Gastrocnemius medialis (tissue), 4 donors: Measurements from ENCODE around the gene MYO1D. TPM values are rescaled to one million over a fixed set of nuclear protein-coding genes. Genes with fewer than 3 reads are reported as not detected.

Source experiments
- ATAC-seq, 2 donors: fragments of 150-250 bp; one replicate each; pipeline ENCODE4 v1.9.1; 2016
- DNase-seq, 2 donors: peaks; one replicate each; pipeline ENCODE4 v3.0.0-alpha.2; 2019
- H3K27ac ChIP-seq, 4 donors: fragments of 200-600 bp; sonication (generic); 1 replicate in 1 of 4; 2 replicates in 3 of 4; pipeline ENCODE4 v1.5.1; 2016 to 2018; ENCODE audit warnings: mild to moderate bottlenecking in 2 of 4, moderate library complexity in 1 of 4
- H3K27me3 ChIP-seq, 3 donors: fragments of 200-600 bp; sonication (generic) in 2 of 3; 1 replicate in 1 of 3; 2 replicates in 2 of 3; pipeline versions ENCODE4 v1.5.1 to v1.6.0; 2016 to 2019; ENCODE audit warnings: mild to moderate bottlenecking in 1 of 3, moderate library complexity in 1 of 3
- H3K36me3 ChIP-seq, 2 donors: fragments of 200-600 bp; sonication (generic) in 1 of 2; one replicate each; pipeline ENCODE4 v1.5.1; 2017 to 2018
- H3K4me1 ChIP-seq, 2 donors: fragments of 200-600 bp; sonication (generic) in 1 of 2; one replicate each; pipeline ENCODE4 v1.5.1; 2016 to 2017; ENCODE audit warnings: mild to moderate bottlenecking in 2 of 2
- H3K4me3 ChIP-seq, 4 donors: fragments of 200-600 bp; sonication (generic) in 3 of 4; 1 replicate in 1 of 4; 2 replicates in 3 of 4; pipeline ENCODE4 v1.5.1; 2016 to 2019; ENCODE audit warnings: mild to moderate bottlenecking in 2 of 4
- H3K9me3 ChIP-seq, 3 donors: fragments of 200-600 bp; sonication (generic) in 2 of 3; 1 replicate in 1 of 3; 2 replicates in 2 of 3; pipeline ENCODE4 v1.5.1; 2016 to 2019
- POLR2A ChIP-seq, 2 donors: fragments of 450-650 bp; IDR thresholded peaks; one replicate each; pipeline ENCODE4 v1.6.1; 2017; ENCODE audit warnings: antibody characterized with exemption in 2 of 2, mild to moderate bottlenecking in 2 of 2, moderate library complexity in 2 of 2
- in situ Hi-C, 4 donors: fragments of 200-750 bp; cut with MboI; loops; one replicate each; pipeline versions ENCODE4 v1.15.0 to v1.8.0; 2017; ENCODE audit warnings: low sequenced_read_pairs in 4 of 4
- intact Hi-C: fragments of 100-400 bp; cut with DNase I; formaldehyde crosslinking; loops from one replicate; pipeline ENCODE4 v1.15.1; 2023; ENCODE audit warnings: low total_unique reads
- total RNA-seq, 4 donors: library from RNA; depleted of rRNA; stranded (reverse); fragments of >200 nt; gene quantifications; one replicate each; pipeline versions ENCODE4 v1.1.0 to v1.2.3, GENCODE V29; 2016
- TF ChIP-seq, protein P1 (sequence below), 5 experiments: fragments of 450-650 bp in 3 of 5; fragments of 200-600 bp in 2 of 5; sonication (generic) in 2 of 5; IDR thresholded peaks in 4 of 5; conservative IDR thresholded peaks in 1 of 5; 1 replicate in 4 of 5; 2 replicates in 1 of 5; pipeline ENCODE4 v1.5.1; 2016 to 2019; ENCODE audit warnings: antibody characterized with exemption in 5 of 5, mild to moderate bottlenecking in 3 of 5, moderate library complexity in 3 of 5

Gene MYO1D
- total RNA-seq, 4 donors from 2014 or later = 5.8 to 20.1 (median 7.8) TPM

DNA sequence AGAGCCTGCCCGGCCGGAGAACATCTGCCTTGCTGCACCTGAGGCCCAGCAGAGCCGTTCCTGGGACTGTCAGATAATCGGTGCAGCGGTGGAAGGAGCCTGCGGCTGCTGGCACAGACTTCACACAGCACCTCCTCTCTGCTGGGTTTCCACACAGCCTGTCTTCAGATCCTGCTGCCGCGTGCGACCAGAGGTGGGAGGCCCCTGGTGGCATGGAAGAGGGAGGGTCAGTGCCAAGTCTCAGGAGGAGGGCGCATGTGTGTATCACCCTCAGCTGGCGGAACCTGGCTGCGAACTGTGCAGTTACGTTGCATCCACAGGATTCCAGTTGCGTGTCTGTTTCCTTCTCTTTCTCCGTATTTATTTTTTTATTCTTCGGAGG is 386.8 kb downstream of the MYO1D start:
- Histone ChIP-seq H3K27me3 (no peaks in the 10 kb centered on the region), H3K27ac (no peak overlapping the region), H3K9me3 (no peaks in the 10 kb centered on the region), H3K4me1 (peaks cover 16 to 23% of the 10 kb centered on the region in 2 donors), H3K4me3 (no peak overlapping the region), H3K36me3 (no peaks in the 10 kb centered on the region)
- ATAC-seq (no peak), DNase-seq (no peak)
- in situ Hi-C loops (loop anchor here in 1 of 4 donors (25.0 kb wide), 1 partner anchor 397 kb away; the partner anchor contains the start of gene MYO1D), intact Hi-C loops (no loop called here)
- TF ChIP-seq, protein P1, sequence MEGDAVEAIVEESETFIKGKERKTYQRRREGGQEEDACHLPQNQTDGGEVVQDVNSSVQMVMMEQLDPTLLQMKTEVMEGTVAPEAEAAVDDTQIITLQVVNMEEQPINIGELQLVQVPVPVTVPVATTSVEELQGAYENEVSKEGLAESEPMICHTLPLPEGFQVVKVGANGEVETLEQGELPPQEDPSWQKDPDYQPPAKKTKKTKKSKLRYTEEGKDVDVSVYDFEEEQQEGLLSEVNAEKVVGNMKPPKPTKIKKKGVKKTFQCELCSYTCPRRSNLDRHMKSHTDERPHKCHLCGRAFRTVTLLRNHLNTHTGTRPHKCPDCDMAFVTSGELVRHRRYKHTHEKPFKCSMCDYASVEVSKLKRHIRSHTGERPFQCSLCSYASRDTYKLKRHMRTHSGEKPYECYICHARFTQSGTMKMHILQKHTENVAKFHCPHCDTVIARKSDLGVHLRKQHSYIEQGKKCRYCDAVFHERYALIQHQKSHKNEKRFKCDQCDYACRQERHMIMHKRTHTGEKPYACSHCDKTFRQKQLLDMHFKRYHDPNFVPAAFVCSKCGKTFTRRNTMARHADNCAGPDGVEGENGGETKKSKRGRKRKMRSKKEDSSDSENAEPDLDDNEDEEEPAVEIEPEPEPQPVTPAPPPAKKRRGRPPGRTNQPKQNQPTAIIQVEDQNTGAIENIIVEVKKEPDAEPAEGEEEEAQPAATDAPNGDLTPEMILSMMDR (IDR thresholded peaks at IDR 0.05 in 4 of 5, conservative IDR thresholded peaks at IDR 0.05 in 1 of 5) = no peak
- TF ChIP-seq POLR2A (IDR thresholded peaks at IDR 0.05) = no peak

DNA sequence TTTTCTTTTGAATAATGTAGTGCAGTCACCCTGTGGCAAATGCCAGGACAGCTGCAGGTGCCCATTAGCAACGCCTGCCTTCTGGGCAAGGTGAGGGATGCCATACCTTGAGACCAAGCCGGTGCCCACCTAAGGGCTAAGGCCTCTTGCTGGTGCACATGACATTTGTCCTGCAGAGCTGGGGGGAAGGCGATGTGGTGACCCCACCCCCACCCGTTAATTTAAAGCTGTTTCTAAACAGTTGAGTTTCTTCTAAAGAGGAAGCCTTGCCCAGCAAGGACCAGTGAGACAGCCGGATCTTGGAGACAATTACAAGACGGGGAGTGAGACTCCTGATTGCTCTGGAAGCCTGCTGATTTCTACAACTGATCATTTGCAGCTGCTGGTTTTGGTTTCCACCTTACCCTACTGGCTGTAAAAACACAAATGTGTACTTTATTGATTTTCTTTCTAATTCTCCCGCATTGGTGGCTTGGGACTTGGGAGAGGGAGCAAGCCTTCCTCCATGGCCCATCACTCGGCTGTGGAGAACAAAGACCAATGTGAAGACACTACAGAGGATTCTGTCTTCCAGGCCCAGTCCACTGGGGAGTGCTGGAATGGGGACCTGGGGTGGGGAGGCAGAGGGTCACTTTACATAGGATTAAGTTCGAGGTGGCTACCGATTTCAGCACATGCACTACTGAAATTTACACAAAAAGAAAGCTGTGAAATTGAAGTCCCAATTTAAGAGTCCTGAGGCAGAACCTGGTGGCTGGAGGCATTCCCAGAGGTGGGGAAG is 387.4 kb downstream of the MYO1D start:
- ATAC-seq = no peak
- DNase-seq = no peak
- H3K9me3 ChIP-seq = no peaks in the 10 kb centered on the region
- intact Hi-C loops = loop anchor here (5.0 kb wide), 1 partner anchor 268 kb away; no protein-coding TSS in a partner anchor
- peaks cover 10 to 20% of the 10 kb centered on the region in 2 donors for H3K4me1 ChIP-seq
- TF ChIP-seq, protein P1 (IDR thresholded peaks at IDR 0.05 in 4 of 5, conservative IDR thresholded peaks at IDR 0.05 in 1 of 5) = no peak
- no peak for TF ChIP-seq POLR2A (IDR thresholded peaks at IDR 0.05)
- in situ Hi-C loops = loop anchor here in 1 of 4 donors (25.0 kb wide), 1 partner anchor 398 kb away; the partner anchor contains the start of gene MYO1D
- no peaks in the 10 kb centered on the region for H3K36me3 ChIP-seq
- no peak overlapping the region for H3K27ac ChIP-seq
- H3K27me3 ChIP-seq = no peaks in the 10 kb centered on the region
- no peak overlapping the region for H3K4me3 ChIP-seq

DNA sequence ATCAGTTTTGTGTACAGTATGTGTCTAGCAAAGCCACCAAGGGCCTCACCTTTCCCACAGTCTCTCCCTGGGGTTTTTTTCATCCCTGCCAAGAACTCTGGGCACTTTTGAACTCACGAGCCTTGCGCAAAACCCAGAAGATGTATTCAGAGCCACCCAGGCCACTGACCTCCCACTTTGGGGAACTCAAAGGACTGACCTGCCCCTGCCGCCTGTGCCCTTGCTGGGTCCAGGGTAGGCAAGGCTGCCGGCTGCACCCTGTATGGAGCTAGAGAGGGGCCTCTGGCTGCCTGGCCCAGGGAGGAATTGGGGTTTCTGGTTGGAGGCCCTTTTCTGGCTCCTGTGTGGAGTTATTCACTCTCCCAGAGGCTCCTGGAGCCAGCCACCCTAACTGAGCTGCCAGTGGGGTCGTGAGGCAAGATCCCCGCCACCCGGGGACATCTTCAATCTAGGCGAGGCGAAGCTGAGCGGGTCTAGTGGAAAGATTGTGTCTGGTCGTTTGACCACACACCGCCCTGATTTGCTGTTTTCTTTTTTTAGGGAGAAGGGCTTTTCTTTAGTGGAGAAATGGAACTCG is 388.2 kb downstream of the MYO1D start:
- H3K4me1 ChIP-seq = peaks cover 6 to 25% of the 10 kb centered on the region in 2 donors
- H3K9me3 ChIP-seq = no peaks in the 10 kb centered on the region
- in situ Hi-C loops = loop anchor here in 1 of 4 donors (25.0 kb wide), 1 partner anchor 399 kb away; the partner anchor contains the start of gene MYO1D
- no peaks in the 10 kb centered on the region for H3K36me3 ChIP-seq
- no peak for TF ChIP-seq POLR2A (IDR thresholded peaks at IDR 0.05)
- TF ChIP-seq, protein P1 (IDR thresholded peaks at IDR 0.05 in 4 of 5, conservative IDR thresholded peaks at IDR 0.05 in 1 of 5) = no peak
- no peak overlapping the region for H3K27ac ChIP-seq
- intact Hi-C loops = loop anchor here (5.0 kb wide), 1 partner anchor 269 kb away; no protein-coding TSS in a partner anchor
- DNase-seq = no peak
- no peaks in the 10 kb centered on the region for H3K27me3 ChIP-seq
- H3K4me3 ChIP-seq = no peak overlapping the region
- ATAC-seq = no peak

DNA sequence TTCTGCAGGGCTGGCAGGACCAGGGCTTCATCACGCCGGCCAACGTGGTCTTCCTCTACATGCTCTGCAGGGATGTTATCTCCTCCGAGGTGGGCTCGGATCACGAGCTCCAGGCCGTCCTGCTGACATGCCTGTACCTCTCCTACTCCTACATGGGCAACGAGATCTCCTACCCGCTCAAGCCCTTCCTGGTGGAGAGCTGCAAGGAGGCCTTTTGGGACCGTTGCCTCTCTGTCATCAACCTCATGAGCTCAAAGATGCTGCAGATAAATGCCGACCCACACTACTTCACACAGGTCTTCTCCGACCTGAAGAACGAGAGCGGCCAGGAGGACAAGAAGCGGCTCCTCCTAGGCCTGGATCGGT is 388.8 kb downstream of the MYO1D start:
- DNase-seq (no peak), ATAC-seq (no peak)
- in situ Hi-C loops = loop anchor here in 1 of 4 donors (25.0 kb wide), 1 partner anchor 399 kb away; the partner anchor contains the start of gene MYO1D
- Histone ChIP-seq H3K4me3 (no peak overlapping the region), H3K9me3 (no peaks in the 10 kb centered on the region), H3K27ac (no peak overlapping the region), H3K27me3 (no peaks in the 10 kb centered on the region), H3K36me3 (peaks cover 0 to 1% of the 10 kb centered on the region in 2 donors), H3K4me1 (peaks cover 12 to 26% of the 10 kb centered on the region in 2 donors)
- intact Hi-C loops = loop anchor here (5.0 kb wide), 1 partner anchor 269 kb away; no protein-coding TSS in a partner anchor
- no peak for TF ChIP-seq POLR2A (IDR thresholded peaks at IDR 0.05)
- TF ChIP-seq, protein P1 (IDR thresholded peaks at IDR 0.05 in 4 of 5, conservative IDR thresholded peaks at IDR 0.05 in 1 of 5) = no peak
